K562 (cell line): Measurements from ENCODE around the gene ERVH48-1. TPM values are rescaled to one million over a fixed set of nuclear protein-coding genes. Genes with fewer than 3 reads are reported as not detected.

ENCODE experiments used
- BRD9 ChIP-seq: fragments of 450-650 bp; IDR thresholded peaks from 2 replicates; pipeline ENCODE4 v1.6.1; 2018; ENCODE audit warnings: low read depth; ENCODE audit not compliant: partially characterized antibody
- CREB5 ChIP-seq: fragments of 250-450 bp; sonication (Bioruptor Pico); IDR thresholded peaks from 2 replicates; pipeline ENCODE4 v1.5.0; 2020; ENCODE audit warnings: mild to moderate bottlenecking
- HNRNPLL ChIP-seq: fragments of 200-400 bp; formaldehyde crosslinking; IDR thresholded peaks from 2 replicates; pipeline ENCODE4 v1.6.1; 2017; ENCODE audit warnings: low read length, low read depth, mild to moderate bottlenecking; ENCODE audit not compliant: poor library complexity, severe bottlenecking
- MCM7 ChIP-seq, 2 experiments: fragments of 450-650 bp; IDR thresholded peaks; 2 replicates each; pipeline ENCODE4 v1.6.1; 2016 to 2018
- MTA3 ChIP-seq: fragments of 450-650 bp; formaldehyde crosslinking; IDR thresholded peaks from 2 replicates; pipeline ENCODE4 v1.6.1; 2017; ENCODE audit warnings: mild to moderate bottlenecking, borderline replicate concordance
- NBN ChIP-seq: fragments of 450-650 bp; IDR thresholded peaks from 2 replicates; pipeline ENCODE4 v1.6.1; 2016; ENCODE audit warnings: low read depth, mild to moderate bottlenecking
- NFRKB ChIP-seq: fragments of 450-650 bp; IDR thresholded peaks from 2 replicates; pipeline ENCODE4 v1.6.1; 2016; ENCODE audit warnings: low read depth
- RFX7 ChIP-seq: fragments of 250-450 bp; sonication (Bioruptor Pico); IDR thresholded peaks from 2 replicates; pipeline ENCODE4 v1.5.1; 2021; ENCODE audit warnings: mild to moderate bottlenecking
- TBP ChIP-seq: optimal IDR thresholded peaks from 2 replicates; pipeline ENCODE3; 2011; ENCODE audit warnings: low read depth, low read length, improper control_type of control experiment
- TRIM25 ChIP-seq: fragments of 450-650 bp; IDR thresholded peaks from 2 replicates; pipeline ENCODE4 v1.7.0; 2016; ENCODE audit warnings: borderline replicate concordance
- ZEB2 ChIP-seq: fragments of 450-650 bp; IDR thresholded peaks from 2 replicates; pipeline ENCODE4 v1.6.1; 2016
- ZNF140 ChIP-seq: fragments of 250-450 bp; sonication (Bioruptor Pico); IDR thresholded peaks from 2 replicates; pipeline ENCODE4 v1.8.0; 2021; ENCODE audit warnings: moderate library complexity, mild to moderate bottlenecking, inconsistent platforms
- ZNF347 ChIP-seq: fragments of 450-650 bp; formaldehyde crosslinking; IDR thresholded peaks from 2 replicates; pipeline ENCODE4 v1.4.0; 2020; ENCODE audit warnings: low read depth, mild to moderate bottlenecking, moderate library complexity
- ZNF551 ChIP-seq: fragments of 250-450 bp; sonication (Bioruptor Pico); IDR thresholded peaks from 2 replicates; pipeline ENCODE4 v1.5.0; 2021; ENCODE audit warnings: mild to moderate bottlenecking, moderate library complexity
- ZNF561 ChIP-seq: fragments of 450-650 bp; formaldehyde crosslinking; conservative IDR thresholded peaks from 2 replicates; pipeline ENCODE4 v1.4.0; 2020; ENCODE audit warnings: mild to moderate bottlenecking, moderate library complexity
- ZNF707 ChIP-seq: fragments of 250-450 bp; sonication (Bioruptor Pico); conservative IDR thresholded peaks from 2 replicates; pipeline ENCODE4 v1.8.0; 2022; ENCODE audit warnings: inconsistent platforms, mild to moderate bottlenecking, moderate library complexity
- ZNF740 ChIP-seq, 3 experiments: fragments of 200-800 bp in 1 of 3; sonication (Bioruptor generic) in 1 of 3; sonication (generic) in 1 of 3; formaldehyde crosslinking in 1 of 3; IDR thresholded peaks; 2 replicates each; pipeline versions ENCODE4 v1.6.1 to v1.8.0; 2016 to 2022; ENCODE audit warnings: mild to moderate bottlenecking in 2 of 3, missing compliant biosample characterization in 2 of 3, missing genetic modification characterization in 2 of 3, missing genetic modification reagents in 1 of 3
- ZNF77 ChIP-seq: fragments of 250-450 bp; sonication (Bioruptor Pico); IDR thresholded peaks from 2 replicates; pipeline ENCODE4 v1.5.0; 2020
- ZZZ3 ChIP-seq: fragments of 450-650 bp; IDR thresholded peaks from 2 replicates; pipeline ENCODE4 v1.6.1; 2016; ENCODE audit warnings: antibody characterized with exemption, mild to moderate bottlenecking, moderate library complexity
- polyA plus RNA-seq, 8 experiments: library from polyadenylated mRNA; depleted of rRNA in 4 of 8; stranded (reverse) in 5 of 8; unstranded in 3 of 8; fragments of >200 nt; fragmentation: Nextera tagmentation in 2 of 8; fragmentation: Illumina TruSeq in 1 of 8; extraction: Ambion mirVana in 2 of 8; extraction: Trizol in 1 of 8; gene quantifications; 2 replicates each; pipeline versions ENCODE4 v1.2.1 to v1.2.3, GENCODE V29; 2011 to 2014; ENCODE audit warnings: inconsistent platforms in 1 of 8, missing spikeins in 1 of 8
- total RNA-seq, 7 experiments: library from RNA; depleted of rRNA in 6 of 7; stranded (reverse); fragments of >200 nt in 6 of 7; fragmentation: Illumina TruSeq in 2 of 7; extraction: Trizol in 2 of 7; gene quantifications; 2 replicates each; pipeline versions ENCODE4 v1.2.1 to v1.2.3, GENCODE V29; 2011 to 2021; ENCODE audit warnings: low replicate concordance in 1 of 7
- TF ChIP-seq, protein P1 (sequence below): conservative IDR thresholded peaks from 2 replicates; pipeline ENCODE4 v1.6.1; 2011; ENCODE audit warnings: low read depth, mild to moderate bottlenecking, low read length; ENCODE audit not compliant: control insufficient read depth
- TF ChIP-seq, protein P2 (sequence below): fragments of 450-650 bp; IDR thresholded peaks from 2 replicates; pipeline ENCODE4 v1.6.1; 2018; ENCODE audit warnings: mild to moderate bottlenecking, low read depth; ENCODE audit not compliant: partially characterized antibody

Gene ERVH48-1
- total and polyA plus RNA-seq, 9 of the 15 experiments (the other 6 are each of a cell fraction or from before 2014, with no cell fraction given), result 0.08 to 0.49 (median 0.16) TPM; not detected in 3

GRCh38 chr21:42878993-42879787 is 46.2 kb downstream of the ERVH48-1 start, which contains the start of gene WDR4 (continued):
- no peak; the same call in 1 of the 2 replicates for TF ChIP-seq ZNF707 (CRISPR knock-in tag)
- TF ChIP-seq RFX7, result no peak
- no peak for TF ChIP-seq TRIM25
- no peak for TF ChIP-seq CREB5 (CRISPR knock-in tag)
- peak; percentile 65 for TF ChIP-seq NBN
- TF ChIP-seq, protein P1, sequence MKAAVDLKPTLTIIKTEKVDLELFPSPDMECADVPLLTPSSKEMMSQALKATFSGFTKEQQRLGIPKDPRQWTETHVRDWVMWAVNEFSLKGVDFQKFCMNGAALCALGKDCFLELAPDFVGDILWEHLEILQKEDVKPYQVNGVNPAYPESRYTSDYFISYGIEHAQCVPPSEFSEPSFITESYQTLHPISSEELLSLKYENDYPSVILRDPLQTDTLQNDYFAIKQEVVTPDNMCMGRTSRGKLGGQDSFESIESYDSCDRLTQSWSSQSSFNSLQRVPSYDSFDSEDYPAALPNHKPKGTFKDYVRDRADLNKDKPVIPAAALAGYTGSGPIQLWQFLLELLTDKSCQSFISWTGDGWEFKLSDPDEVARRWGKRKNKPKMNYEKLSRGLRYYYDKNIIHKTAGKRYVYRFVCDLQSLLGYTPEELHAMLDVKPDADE, result peak; percentile 92
- peak; percentile 83 for TF ChIP-seq HNRNPLL
- no peak; the same call in 1 of the 2 replicates for TF ChIP-seq ZNF740 (CRISPR knock-in tag; IDR thresholded peaks at IDR 0.05)
- TF ChIP-seq ZNF740 (tag; IDR thresholded peaks at IDR 0.05), result no peak
- no peak; the same call in 1 of the 2 replicates for TF ChIP-seq ZNF347 (CRISPR knock-in tag)
- peak; percentile 85; the same call in 1 of the 2 replicates for TF ChIP-seq MTA3
- no peak for TF ChIP-seq MCM7 (IDR thresholded peaks at IDR 0.05)
- TF ChIP-seq ZEB2, result 0 out of 2 replicates have a peak, but pooled peaks have one; percentile 57
- no peak for TF ChIP-seq ZNF140 (CRISPR knock-in tag)
- peak; percentile 97 for TF ChIP-seq TBP
- TF ChIP-seq, protein P2, sequence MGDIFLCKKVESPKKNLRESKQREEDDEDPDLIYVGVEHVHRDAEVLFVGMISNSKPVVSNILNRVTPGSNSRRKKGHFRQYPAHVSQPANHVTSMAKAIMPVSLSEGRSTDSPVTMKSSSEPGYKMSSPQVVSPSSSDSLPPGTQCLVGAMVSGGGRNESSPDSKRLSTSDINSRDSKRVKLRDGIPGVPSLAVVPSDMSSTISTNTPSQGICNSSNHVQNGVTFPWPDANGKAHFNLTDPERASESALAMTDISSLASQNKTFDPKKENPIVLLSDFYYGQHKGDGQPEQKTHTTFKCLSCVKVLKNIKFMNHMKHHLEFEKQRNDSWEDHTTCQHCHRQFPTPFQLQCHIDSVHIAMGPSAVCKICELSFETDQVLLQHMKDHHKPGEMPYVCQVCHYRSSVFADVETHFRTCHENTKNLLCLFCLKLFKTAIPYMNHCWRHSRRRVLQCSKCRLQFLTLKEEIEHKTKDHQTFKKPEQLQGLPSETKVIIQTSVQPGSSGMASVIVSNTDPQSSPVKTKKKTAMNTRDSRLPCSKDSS, result no peak
- TF ChIP-seq ZNF551 (CRISPR knock-in tag), result no peak
- TF ChIP-seq NFRKB, result peak; percentile 91
- TF ChIP-seq ZZZ3, result no peak
- TF ChIP-seq ZNF561, result no peak
- TF ChIP-seq ZNF77 (CRISPR knock-in tag), result no peak
- TF ChIP-seq BRD9, result no peak
